Diencephalon (tissue), 1 donor: ENCODE measurements around the gene XPA. TPM values are rescaled to one million over a fixed set of nuclear protein-coding genes. Genes with fewer than 3 reads are reported as not detected.

Experiments used
- total RNA-seq: library from RNA; depleted of rRNA; stranded (reverse); fragments of >200 nt; gene quantifications from one replicate; pipeline ENCODE4 v1.2.3, GENCODE V29; 2014

The XPA gene
- 21.0 TPM for total RNA-seq

GRCh38 chr9:97696803-97697601, at the start of gene XPA:
Gene XPA, minus strand, starts transcription at chr9:97697340. Its CDS starts 48 bp downstream, at chr9:97697292.

GRCh38 chr9:97632985-97633858, 63.9 kb downstream of the XPA start, which contains the start of the genes NCBP1 and TSTD2:
Gene NCBP1, plus strand, starts transcription at chr9:97633821. Its CDS starts 61 bp downstream, at chr9:97633882.
Gene TSTD2, minus strand, starts transcription at chr9:97633368. Its CDS starts 5,806 bp downstream, at chr9:97627562.

Other genes with a start within 250 kb of the XPA start
- gene TMOD1, start 195.7 kb downstream of the XPA start, total RNA-seq: 5.5 TPM
- 32.3 TPM for gene TSTD2, start 64.0 kb downstream of the XPA start, total RNA-seq
- gene NCBP1, start 63.5 kb downstream of the XPA start, total RNA-seq: 54.0 TPM
- not detected for gene FOXE1, start 155.9 kb upstream of the XPA start, total RNA-seq
- 19.6 TPM for gene TRMO, start 225.2 kb upstream of the XPA start, total RNA-seq
- gene HEMGN, start 240.8 kb upstream of the XPA start, total RNA-seq: 4.2 TPM